Spinal cord (tissue), 10 donors: ENCODE measurements around the gene LDLRAD4. TPM values are rescaled to one million over a fixed set of nuclear protein-coding genes. Genes with fewer than 3 reads are reported as not detected.

ENCODE experiments used
- DNase-seq, 6 donors: peaks; one replicate each; pipeline versions ENCODE4 v3.0.0 to v3.0.0-alpha.2; 2013 to 2015; ENCODE audit warnings: low spot score in 6 of 6, low read depth in 4 of 6
- H3K27ac ChIP-seq: one replicate; pipeline ENCODE4 v1.5.1; 2013; ENCODE audit warnings: low read depth, low read length, control low read depth
- H3K27me3 ChIP-seq: one replicate; pipeline ENCODE4 v1.6.1; 2013; ENCODE audit warnings: low read length; ENCODE audit not compliant: control insufficient read depth, insufficient read depth
- H3K36me3 ChIP-seq: one replicate; pipeline ENCODE4 v1.6.1; 2013; ENCODE audit warnings: low read length; ENCODE audit not compliant: control insufficient read depth, insufficient read depth
- H3K4me1 ChIP-seq: one replicate; pipeline ENCODE4 v1.6.1; 2013; ENCODE audit warnings: low read length; ENCODE audit not compliant: control insufficient read depth, insufficient read depth
- H3K4me3 ChIP-seq: one replicate; pipeline ENCODE4 v1.5.1; 2013; ENCODE audit warnings: low read depth, low read length, control low read depth
- H3K9me3 ChIP-seq: one replicate; pipeline ENCODE4 v1.6.1; 2013; ENCODE audit warnings: low read length; ENCODE audit not compliant: control insufficient read depth, insufficient read depth
- WGBS: methylation state at CpG from one replicate; pipeline ENCODE4 v1.1.5; 2013; ENCODE audit warnings: missing lambda C conversion rate; ENCODE audit not compliant: insufficient coverage; 5-methylcytosine and 5-hydroxymethylcytosine counted together
- polyA plus RNA-seq, 2 donors: library from polyadenylated mRNA; unstranded; fragments of 120-200 nt; gene quantifications; one replicate each; pipeline ENCODE4 v1.2.1, GENCODE V29; 2013; ENCODE audit not compliant: insufficient read length in 2 of 2
- total RNA-seq, 2 donors: library from RNA; depleted of rRNA in 1 of 2; stranded (reverse); fragments of 120-200 nt in 1 of 2; fragments of >200 nt in 1 of 2; gene quantifications; one replicate each; pipeline versions ENCODE4 v1.2.3 to v1.2.4, GENCODE V29; 2013 to 2014
- donor health status: healthy.

Gene LDLRAD4
- total and polyA plus RNA-seq, 4 donors, result 26.7 to 67.7 (median 38.5) TPM

- Histone ChIP-seq H3K27me3 (no peaks in the 10 kb centered on the region), H3K4me1 (peaks cover 58% of the 10 kb centered on the region), H3K36me3 (no peaks in the 10 kb centered on the region), H3K27ac (peak overlapping the region; percentile 73), H3K4me3 (no peak overlapping the region), H3K9me3 (no peaks in the 10 kb centered on the region)
- WGBS, result 40% methylated on average over 13 of the region's 18 CpGs
- peak in 1 of 6 donors; percentile 36 for DNase-seq
These were observed 348.6 kb downstream of the LDLRAD4 start for GRCh38 chr18:13566941-13567746.

GRCh38 chr18:13568443-13569392 lies 350.2 kb downstream of the LDLRAD4 start:
- DNase-seq, result no peak
- Histone ChIP-seq H3K36me3 (no peaks in the 10 kb centered on the region), H3K27ac (no peak overlapping the region), H3K9me3 (no peaks in the 10 kb centered on the region), H3K4me1 (peaks cover 55% of the 10 kb centered on the region), H3K27me3 (no peaks in the 10 kb centered on the region), H3K4me3 (no peak overlapping the region)
- 80% methylated on average over 8 of the region's 14 CpGs for WGBS

GRCh38 chr18:13570216-13570615 lies 351.7 kb downstream of the LDLRAD4 start:
- 45% methylated on average over 15 of the region's 17 CpGs for WGBS
- DNase-seq, result no peak
- no peak overlapping the region for H3K27ac ChIP-seq
- peaks cover 41% of the 10 kb centered on the region for H3K4me1 ChIP-seq
- H3K36me3 ChIP-seq, result no peaks in the 10 kb centered on the region
- no peaks in the 10 kb centered on the region for H3K9me3 ChIP-seq
- H3K27me3 ChIP-seq, result no peaks in the 10 kb centered on the region
- no peak overlapping the region for H3K4me3 ChIP-seq

GRCh38 chr18:13570856-13571495 lies 352.4 kb downstream of the LDLRAD4 start:
- H3K4me3 ChIP-seq, result no peak overlapping the region
- DNase-seq, result no peak
- H3K27ac ChIP-seq, result no peak overlapping the region
- H3K36me3 ChIP-seq, result no peaks in the 10 kb centered on the region
- 100% methylated on average over 5 of the region's 7 CpGs for WGBS
- H3K27me3 ChIP-seq, result no peaks in the 10 kb centered on the region
- H3K9me3 ChIP-seq, result no peaks in the 10 kb centered on the region
- peaks cover 34% of the 10 kb centered on the region for H3K4me1 ChIP-seq

GRCh38 chr18:13572148-13572547 lies 353.6 kb downstream of the LDLRAD4 start:
- WGBS, result 64% methylated on average over 5 of the region's 5 CpGs
- no peaks in the 10 kb centered on the region for H3K27me3 ChIP-seq
- H3K27ac ChIP-seq, result no peak overlapping the region
- H3K9me3 ChIP-seq, result no peaks in the 10 kb centered on the region
- H3K36me3 ChIP-seq, result no peaks in the 10 kb centered on the region
- H3K4me1 ChIP-seq, result peaks cover 28% of the 10 kb centered on the region
- H3K4me3 ChIP-seq, result no peak overlapping the region
- DNase-seq, result no peak

- DNase-seq, result no peak
- H3K9me3 ChIP-seq, result no peaks in the 10 kb centered on the region
- H3K36me3 ChIP-seq, result no peaks in the 10 kb centered on the region
- WGBS, result 83% methylated on average over 7 of the region's 7 CpGs
- no peak overlapping the region for H3K4me3 ChIP-seq
- no peak overlapping the region for H3K27ac ChIP-seq
- no peaks in the 10 kb centered on the region for H3K27me3 ChIP-seq
- H3K4me1 ChIP-seq, result peaks cover 28% of the 10 kb centered on the region
These were observed 354.2 kb downstream of the LDLRAD4 start for GRCh38 chr18:13572721-13573120.

GRCh38 chr18:13573750-13574149 lies 355.2 kb downstream of the LDLRAD4 start:
- Histone ChIP-seq H3K27ac (no peak overlapping the region), H3K36me3 (no peaks in the 10 kb centered on the region), H3K4me3 (no peak overlapping the region), H3K4me1 (peaks cover 25% of the 10 kb centered on the region), H3K9me3 (no peaks in the 10 kb centered on the region), H3K27me3 (no peaks in the 10 kb centered on the region)
- no peak for DNase-seq
- 96% methylated on average over 5 of the region's 7 CpGs for WGBS

GRCh38 chr18:13574355-13574754 lies 355.8 kb downstream of the LDLRAD4 start:
- Histone ChIP-seq H3K9me3 (no peaks in the 10 kb centered on the region), H3K27me3 (no peaks in the 10 kb centered on the region), H3K36me3 (no peaks in the 10 kb centered on the region), H3K27ac (no peak overlapping the region), H3K4me1 (peaks cover 25% of the 10 kb centered on the region), H3K4me3 (no peak overlapping the region)
- no peak for DNase-seq
- 94% methylated on average over 9 of the region's 10 CpGs for WGBS

GRCh38 chr18:13574761-13575160 lies 356.2 kb downstream of the LDLRAD4 start:
- H3K4me1 ChIP-seq, result peaks cover 27% of the 10 kb centered on the region
- H3K27me3 ChIP-seq, result no peaks in the 10 kb centered on the region
- H3K9me3 ChIP-seq, result no peaks in the 10 kb centered on the region
- no CpG with 5 or more reads among the region's 1 CpG for WGBS
- H3K36me3 ChIP-seq, result no peaks in the 10 kb centered on the region
- H3K4me3 ChIP-seq, result no peak overlapping the region
- H3K27ac ChIP-seq, result no peak overlapping the region
- no peak for DNase-seq
